IMR-90 (cell line): Measurements from ENCODE around the gene KRIT1. TPM values are rescaled to one million over a fixed set of nuclear protein-coding genes. Genes with fewer than 3 reads are reported as not detected.
"Not testable (repeated sequence)": the region's sequence is repeated elsewhere in the genome, so short reads cannot be mapped to it uniquely, and the experiment has no call there.

Experiments used
- ATAC-seq: fragments of 200-7000 bp; cut with Tn5 transposase; 2 replicates; pipeline ENCODE4 v1.9.1; 2020; ENCODE audit warnings: low read depth, mild to moderate bottlenecking, moderate library complexity
- BruUV-seq: library from RNA; stranded (reverse); fragments of 400-500 nt; replicated peaks from 2 replicates; lab custom pipeline; 2021; lab: Mats Ljungman, UMichigan
- CTCF ChIA-PET: fragments of 300-600 bp; formaldehyde crosslinking; extraction: SDS; loops from one replicate; lab custom pipeline; 2021; ENCODE audit warnings: antibody characterized with exemption; lab: Yijun Ruan, JAX
- POLR2A ChIA-PET: fragments of 300-600 bp; sonication (Branson Sonifier 250); formaldehyde crosslinking; loops from one replicate; lab custom pipeline; 2022; ENCODE audit warnings: antibody characterized with exemption; ENCODE audit not compliant: unreplicated experiment; lab: Charles Lee
- DNase-seq: peaks from one replicate; pipeline ENCODE4 v3.0.0; 2013
- H2AFZ ChIP-seq: replicated peaks from 2 replicates; pipeline ENCODE3; 2013; ENCODE audit warnings: low read length, mild to moderate bottlenecking; ENCODE audit not compliant: poor library complexity
- H2AK5ac ChIP-seq: 2 replicates; pipeline ENCODE4 v1.6.1; 2013; ENCODE audit warnings: low read depth, low read length, inconsistent platforms
- H2AK9ac ChIP-seq: replicated peaks from 2 replicates; pipeline ENCODE3; 2013; ENCODE audit warnings: mild to moderate bottlenecking, low read depth, low read length, moderate library complexity; ENCODE audit not compliant: poor library complexity
- H2BK120ac ChIP-seq: 2 replicates; pipeline ENCODE4 v1.6.1; 2013; ENCODE audit warnings: low read depth, low read length, inconsistent platforms
- H2BK15ac ChIP-seq: 3 replicates; pipeline ENCODE4 v1.6.1; 2013; ENCODE audit warnings: low read depth, low read length, inconsistent platforms
- H2BK20ac ChIP-seq: 2 replicates; pipeline ENCODE4 v1.6.1; 2013; ENCODE audit warnings: low read depth, mild to moderate bottlenecking, inconsistent platforms, low read length, moderate library complexity
- H2BK5ac ChIP-seq: 2 replicates; pipeline ENCODE4 v1.6.1; 2013; ENCODE audit warnings: mild to moderate bottlenecking, low read depth, low read length, inconsistent platforms; ENCODE audit not compliant: poor library complexity, severe bottlenecking
- H3K14ac ChIP-seq: replicated peaks from 2 replicates; pipeline ENCODE4 v1.6.1; 2013; ENCODE audit warnings: low read depth, low read length, inconsistent platforms
- H3K18ac ChIP-seq: 2 replicates; pipeline ENCODE4 v1.6.1; 2013; ENCODE audit warnings: low read depth, low read length, control low read depth
- H3K23ac ChIP-seq: 2 replicates; pipeline ENCODE4 v1.6.1; 2013; ENCODE audit warnings: low read depth, low read length, inconsistent platforms
- H3K27ac ChIP-seq: 2 replicates; pipeline ENCODE4 v1.5.1; 2013; ENCODE audit warnings: mild to moderate bottlenecking, control low read depth, low read length; ENCODE audit not compliant: insufficient read depth
- H3K27me3 ChIP-seq: 2 replicates; pipeline ENCODE4 v1.6.1; 2013; ENCODE audit warnings: low read length; ENCODE audit not compliant: control insufficient read depth, insufficient read depth
- H3K36me3 ChIP-seq: 2 replicates; pipeline ENCODE4 v1.6.1; 2013; ENCODE audit warnings: low read length, mixed read lengths; ENCODE audit not compliant: control insufficient read depth, insufficient read depth
- H3K4ac ChIP-seq: 2 replicates; pipeline ENCODE4 v1.6.1; 2013; ENCODE audit warnings: low read depth, low read length, inconsistent platforms
- H3K4me1 ChIP-seq: 2 replicates; pipeline ENCODE4 v1.6.1; 2013; ENCODE audit warnings: low read length, mixed read lengths; ENCODE audit not compliant: control insufficient read depth, insufficient read depth
- H3K4me2 ChIP-seq: 2 replicates; pipeline ENCODE4 v1.6.1; 2013; ENCODE audit warnings: low read depth, mild to moderate bottlenecking, control low read depth, low read length, moderate library complexity
- H3K4me3 ChIP-seq: 2 replicates; pipeline ENCODE4 v1.5.1; 2013; ENCODE audit warnings: low read depth, mild to moderate bottlenecking, control low read depth, low read length, moderate library complexity; ENCODE audit not compliant: insufficient read depth
- H3K56ac ChIP-seq: 2 replicates; pipeline ENCODE4 v1.6.1; 2013; ENCODE audit warnings: low read length, inconsistent platforms; ENCODE audit not compliant: insufficient read depth; ENCODE audit errors: extremely low read depth
- H3K79me1 ChIP-seq, 2 experiments: 2 replicates each; pipeline ENCODE4 v1.6.1; 2013; ENCODE audit warnings: low read length in 2 of 2, inconsistent platforms in 1 of 2, low read depth in 1 of 2
- H3K9ac ChIP-seq: 2 replicates; pipeline ENCODE4 v1.6.1; 2013; ENCODE audit warnings: low read depth, low read length, control low read depth
- H3K9me1 ChIP-seq: 2 replicates; pipeline ENCODE4 v1.6.1; 2013; ENCODE audit warnings: low read length, inconsistent platforms; ENCODE audit not compliant: insufficient read depth
- H3K9me3 ChIP-seq: 2 replicates; pipeline ENCODE4 v1.6.1; 2013; ENCODE audit warnings: low read length; ENCODE audit not compliant: control insufficient read depth, insufficient read depth
- H4K20me1 ChIP-seq: 2 replicates; pipeline ENCODE4 v1.6.1; 2013; ENCODE audit warnings: low read length, inconsistent platforms; ENCODE audit not compliant: insufficient read depth
- H4K5ac ChIP-seq: 2 replicates; pipeline ENCODE4 v1.6.1; 2013; ENCODE audit warnings: mild to moderate bottlenecking, low read depth, low read length, control low read depth
- H4K8ac ChIP-seq, 2 experiments: 2 replicates each; pipeline ENCODE4 v1.6.1; 2013; ENCODE audit warnings: low read depth in 2 of 2, low read length in 2 of 2, control low read depth in 1 of 2, inconsistent platforms in 1 of 2
- H4K91ac ChIP-seq: 2 replicates; pipeline ENCODE4 v1.6.1; 2013; ENCODE audit warnings: low read depth, low read length, inconsistent platforms; ENCODE audit not compliant: insufficient read depth
- WGBS, 2 experiments: methylation state at CpG; one replicate each; pipeline versions ENCODE4 v1.1.5 to v1.1.7; 2013; ENCODE audit warnings: missing lambda C conversion rate in 2 of 2; ENCODE audit not compliant: insufficient read length in 1 of 2; ENCODE audit errors: extremely low coverage in 2 of 2; 5-methylcytosine and 5-hydroxymethylcytosine counted together
- dilution Hi-C: fragments of 300-500 bp; cut with HindIII; formaldehyde crosslinking; loops from one replicate; pipeline ENCODE4 v1.14.3; 2018; ENCODE audit warnings: low sequenced_read_pairs; ENCODE audit not compliant: unreplicated experiment
- in situ Hi-C: fragments of 300-500 bp; cut with MboI; formaldehyde crosslinking; loops from 3 replicates; pipeline ENCODE4 v1.14.3; 2019; ENCODE audit warnings: low sequenced_read_pairs, inconsistent platforms, mixed read lengths
- intact Hi-C: fragments of 100-400 bp; cut with micrococcal nuclease; formaldehyde crosslinking; loops from 2 replicates; pipeline ENCODE4 v1.10.0; 2022
- polyA plus RNA-seq, 3 experiments: library from polyadenylated mRNA; depleted of rRNA; stranded (reverse); fragments of >200 nt; gene quantifications; 2 replicates each; pipeline ENCODE4 v1.2.3, GENCODE V29; 2012; ENCODE audit warnings: low replicate concordance in 1 of 3
- total RNA-seq: library from RNA; depleted of rRNA; stranded (reverse); fragments of >200 nt; gene quantifications from 2 replicates; pipeline ENCODE4 v1.2.3, GENCODE V29; 2012

Gene KRIT1
- total and polyA plus RNA-seq, 2 of the 4 experiments (the other 2 are of a cell fraction): 22.9 to 38.2 TPM

GRCh38 chr7:92169529-92169928 is 76.2 kb downstream of the KRIT1 start:
- H2AK9ac ChIP-seq, H4K20me1 ChIP-seq, H3K9ac ChIP-seq, H3K9me1 ChIP-seq, POLR2A ChIA-PET, H4K8ac ChIP-seq, H2BK5ac ChIP-seq, H2BK15ac ChIP-seq, H2AFZ ChIP-seq, H3K14ac ChIP-seq, H3K9me3 ChIP-seq, H2BK120ac ChIP-seq, H3K27ac ChIP-seq, H3K4me2 ChIP-seq, H4K91ac ChIP-seq, H3K18ac ChIP-seq, H2AK5ac ChIP-seq, in situ Hi-C loops, H3K23ac ChIP-seq, H3K27me3 ChIP-seq, H3K4me1 ChIP-seq, H4K5ac ChIP-seq, ATAC-seq, intact Hi-C loops, BruUV-seq, H3K4ac ChIP-seq, H3K79me1 ChIP-seq, dilution Hi-C loops, DNase-seq, H2BK20ac ChIP-seq, H3K4me3 ChIP-seq, H3K36me3 ChIP-seq, H3K56ac ChIP-seq: not testable (repeated sequence)
- CTCF ChIA-PET: interaction anchor here (1.0 kb wide), 1 partner anchor 13 kb away, joined by 8 read pairs; no protein-coding TSS in a partner anchor
- WGBS, 2 experiments: no CpG with 5 or more reads among the region's 2 CpGs
